Measurements from ENCODE around the gene DNAAF5.

DNA sequence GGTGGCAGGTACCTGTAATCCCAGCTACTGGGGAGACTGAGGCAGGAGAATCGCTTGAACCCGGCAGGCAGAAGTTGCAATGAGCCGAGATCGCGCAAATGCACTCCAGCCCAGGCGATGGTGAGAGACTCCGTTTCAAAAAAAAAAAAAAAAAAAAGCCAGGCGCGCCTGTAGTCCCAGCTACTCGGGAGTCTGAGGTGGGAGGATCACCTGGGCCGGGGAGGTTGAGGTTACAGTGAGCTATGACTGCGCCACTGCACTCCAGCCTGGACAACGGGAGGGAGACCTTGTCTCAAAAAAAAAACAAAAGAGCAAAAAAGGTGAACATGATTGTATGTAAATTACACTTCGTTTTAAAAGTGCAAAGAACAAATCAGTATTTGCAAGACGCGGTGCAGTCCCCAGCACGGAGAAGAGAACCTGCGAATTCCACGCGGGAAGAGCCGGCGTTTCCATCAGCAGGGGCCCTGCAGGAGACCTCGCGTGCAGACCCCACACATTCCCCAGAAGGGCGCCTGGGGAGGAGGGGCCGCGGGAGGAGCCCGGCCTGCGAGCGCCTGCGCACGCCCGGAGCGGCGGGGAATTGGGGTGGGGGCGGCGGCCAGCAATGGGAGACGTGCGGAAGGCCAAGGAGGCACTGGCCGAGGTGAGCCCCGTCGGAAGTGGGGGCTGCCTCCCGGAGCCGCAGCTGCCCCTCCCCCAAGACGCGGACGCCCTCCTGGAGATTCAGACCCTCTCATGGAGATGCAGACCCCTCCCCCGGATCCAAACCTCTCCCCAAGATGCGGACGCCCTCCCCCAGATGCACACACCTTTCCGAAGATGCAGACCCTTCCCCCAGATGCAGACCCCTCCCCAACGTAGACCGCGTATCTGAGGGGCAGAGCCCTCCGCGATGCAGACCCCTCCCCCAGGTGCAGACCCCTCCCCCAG is 89.1 kb downstream of the DNAAF5 start:
- no peak for TF ChIP-seq POLR2A (IDR thresholded peaks at IDR 0.05; ENCODE audit: low read depth, low read length)
- no peak for TF ChIP-seq POLR2AphosphoS5 (IDR thresholded peaks at IDR 0.05; ENCODE audit: low read depth, low read length)
- no peak for TF ChIP-seq SPI1 (IDR thresholded peaks at IDR 0.05; ENCODE audit: low read depth, low read length)
